ENCODE measurements around the gene GLRA3.

DNA sequence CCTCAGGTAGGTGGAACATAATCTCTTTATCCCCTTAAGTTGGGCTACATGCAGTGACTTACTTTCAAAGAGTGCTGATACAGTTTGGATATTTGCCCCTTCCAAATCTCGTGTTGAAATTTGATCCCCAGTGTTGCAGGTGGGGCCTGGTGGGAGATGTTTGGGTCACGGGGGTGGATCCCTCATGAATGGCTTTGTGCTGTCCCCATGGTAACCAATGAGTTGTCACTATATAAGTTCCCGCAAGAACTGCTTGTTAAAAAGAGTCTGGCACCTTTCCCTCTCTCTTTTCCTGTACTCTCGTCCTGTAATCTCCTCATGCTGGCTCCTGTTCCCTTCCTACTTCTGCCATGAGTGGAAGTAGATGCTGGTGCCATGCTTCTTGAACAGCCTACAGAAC lies 71.3 kb downstream of the GLRA3 start:
- TF ChIP-seq, protein P1, sequence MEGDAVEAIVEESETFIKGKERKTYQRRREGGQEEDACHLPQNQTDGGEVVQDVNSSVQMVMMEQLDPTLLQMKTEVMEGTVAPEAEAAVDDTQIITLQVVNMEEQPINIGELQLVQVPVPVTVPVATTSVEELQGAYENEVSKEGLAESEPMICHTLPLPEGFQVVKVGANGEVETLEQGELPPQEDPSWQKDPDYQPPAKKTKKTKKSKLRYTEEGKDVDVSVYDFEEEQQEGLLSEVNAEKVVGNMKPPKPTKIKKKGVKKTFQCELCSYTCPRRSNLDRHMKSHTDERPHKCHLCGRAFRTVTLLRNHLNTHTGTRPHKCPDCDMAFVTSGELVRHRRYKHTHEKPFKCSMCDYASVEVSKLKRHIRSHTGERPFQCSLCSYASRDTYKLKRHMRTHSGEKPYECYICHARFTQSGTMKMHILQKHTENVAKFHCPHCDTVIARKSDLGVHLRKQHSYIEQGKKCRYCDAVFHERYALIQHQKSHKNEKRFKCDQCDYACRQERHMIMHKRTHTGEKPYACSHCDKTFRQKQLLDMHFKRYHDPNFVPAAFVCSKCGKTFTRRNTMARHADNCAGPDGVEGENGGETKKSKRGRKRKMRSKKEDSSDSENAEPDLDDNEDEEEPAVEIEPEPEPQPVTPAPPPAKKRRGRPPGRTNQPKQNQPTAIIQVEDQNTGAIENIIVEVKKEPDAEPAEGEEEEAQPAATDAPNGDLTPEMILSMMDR (IDR thresholded peaks at IDR 0.05): no peak
- TF ChIP-seq POLR2AphosphoS5 (IDR thresholded peaks at IDR 0.05; ENCODE audit: insufficient read depth in 1 of 2, low read depth in 1 of 2): no peak

All from vagina (tissue), 2 donors.